ENCODE measurements around the gene LXN.

LXN gene

DNA sequence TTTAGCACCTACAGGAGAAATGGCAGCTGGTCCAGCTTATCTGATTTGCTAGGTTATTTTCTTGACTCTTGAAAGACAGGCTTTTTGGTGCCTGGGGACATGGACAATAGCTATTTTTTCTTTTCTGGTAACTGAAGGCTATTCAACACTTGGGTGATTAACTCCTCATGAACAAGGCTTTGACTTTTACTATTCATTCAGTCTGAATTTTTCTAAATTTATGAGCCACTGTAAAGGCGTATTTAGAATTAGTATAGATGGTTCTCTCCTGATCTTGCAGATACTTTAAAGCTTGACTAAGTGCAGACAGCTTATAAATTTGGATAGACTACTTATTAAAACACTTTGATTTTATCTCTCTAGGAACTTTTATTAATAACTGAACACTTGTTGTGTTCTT, 46.6 kb downstream of the LXN start:
- H3K4me3 ChIP-seq (ENCODE audit: low read depth in 1 of 2, low read length in 1 of 2) = no peak overlapping the region
- H3K27ac ChIP-seq = no peak overlapping the region
- H3K27me3 ChIP-seq = no peaks in the 10 kb centered on the region
- no peaks in the 10 kb centered on the region for H3K36me3 ChIP-seq
- TF ChIP-seq, protein P1, sequence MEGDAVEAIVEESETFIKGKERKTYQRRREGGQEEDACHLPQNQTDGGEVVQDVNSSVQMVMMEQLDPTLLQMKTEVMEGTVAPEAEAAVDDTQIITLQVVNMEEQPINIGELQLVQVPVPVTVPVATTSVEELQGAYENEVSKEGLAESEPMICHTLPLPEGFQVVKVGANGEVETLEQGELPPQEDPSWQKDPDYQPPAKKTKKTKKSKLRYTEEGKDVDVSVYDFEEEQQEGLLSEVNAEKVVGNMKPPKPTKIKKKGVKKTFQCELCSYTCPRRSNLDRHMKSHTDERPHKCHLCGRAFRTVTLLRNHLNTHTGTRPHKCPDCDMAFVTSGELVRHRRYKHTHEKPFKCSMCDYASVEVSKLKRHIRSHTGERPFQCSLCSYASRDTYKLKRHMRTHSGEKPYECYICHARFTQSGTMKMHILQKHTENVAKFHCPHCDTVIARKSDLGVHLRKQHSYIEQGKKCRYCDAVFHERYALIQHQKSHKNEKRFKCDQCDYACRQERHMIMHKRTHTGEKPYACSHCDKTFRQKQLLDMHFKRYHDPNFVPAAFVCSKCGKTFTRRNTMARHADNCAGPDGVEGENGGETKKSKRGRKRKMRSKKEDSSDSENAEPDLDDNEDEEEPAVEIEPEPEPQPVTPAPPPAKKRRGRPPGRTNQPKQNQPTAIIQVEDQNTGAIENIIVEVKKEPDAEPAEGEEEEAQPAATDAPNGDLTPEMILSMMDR (IDR thresholded peaks at IDR 0.05) = no peak
- peaks cover 6% of the 10 kb centered on the region for H3K9me3 ChIP-seq
- no peaks in the 10 kb centered on the region for H3K4me1 ChIP-seq (ENCODE audit: control insufficient read depth in 1 of 2, insufficient read depth in 1 of 2, low read depth in 1 of 2, low read length in 1 of 2)

GRCh38 chr3:158617982-158618875, 54.2 kb downstream of the LXN start:
- peaks cover 19% of the 10 kb centered on the region for H3K9me3 ChIP-seq
- H3K36me3 ChIP-seq = no peaks in the 10 kb centered on the region
- no peak overlapping the region for H3K4me3 ChIP-seq (ENCODE audit: low read depth in 1 of 2, low read length in 1 of 2)
- no peaks in the 10 kb centered on the region for H3K4me1 ChIP-seq (ENCODE audit: control insufficient read depth in 1 of 2, insufficient read depth in 1 of 2, low read depth in 1 of 2, low read length in 1 of 2)
- TF ChIP-seq, protein P1 (IDR thresholded peaks at IDR 0.05) = no peak
- H3K27ac ChIP-seq = no peak overlapping the region
- H3K27me3 ChIP-seq = no peaks in the 10 kb centered on the region

Measured in neutrophil (primary cell).